Activated naive CD4-positive, alpha-beta T cell treated with anti-CD3 and anti-CD28 coated beads, Interleukin-2, amount 50 U/mL, for 16 hours (primary cell): Measurements from ENCODE around the gene TRABD.
"Not testable (repeated sequence)": the region's sequence is repeated elsewhere in the genome, so short reads cannot be mapped to it uniquely, and the experiment has no call there.

Experiments
- DNase-seq: peaks from one replicate; pipeline ENCODE4 v3.0.0-alpha.2; 2020

The TRABD gene

DNA sequence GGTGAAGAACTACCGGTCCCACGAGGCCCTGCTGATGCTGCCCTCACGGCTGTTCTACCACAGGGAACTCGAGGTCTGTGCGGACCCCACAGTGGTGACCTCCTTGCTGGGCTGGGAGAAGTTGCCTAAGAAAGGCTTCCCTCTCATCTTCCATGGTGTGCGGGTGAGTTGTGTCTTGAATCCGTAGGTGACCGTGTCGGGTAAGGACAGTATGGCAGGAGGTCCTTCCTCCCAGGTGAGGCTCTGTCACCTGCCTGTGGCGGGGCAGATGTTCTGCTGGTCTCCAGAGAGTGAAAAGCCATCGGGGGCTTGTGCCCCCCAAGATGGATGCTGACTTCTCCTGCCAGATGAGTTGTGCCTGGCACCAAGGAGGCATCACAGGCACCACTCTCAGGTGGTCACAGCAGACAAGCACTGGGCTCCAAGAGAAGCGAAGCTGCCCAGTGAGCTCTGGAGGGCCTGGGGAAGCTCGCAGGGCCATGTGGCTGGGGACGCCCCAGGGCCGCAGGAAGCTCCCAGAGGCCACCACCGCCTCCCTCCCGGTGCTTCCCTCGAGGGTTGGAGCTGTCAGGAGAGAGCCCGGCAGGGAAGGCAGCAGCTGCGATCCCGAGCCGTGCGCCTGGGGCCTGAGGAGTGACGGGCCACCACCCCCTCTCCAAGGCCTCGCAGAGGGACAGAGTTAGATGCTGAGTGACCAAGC, 32.5 kb upstream of the TRABD start:
- no peak for DNase-seq

DNA sequence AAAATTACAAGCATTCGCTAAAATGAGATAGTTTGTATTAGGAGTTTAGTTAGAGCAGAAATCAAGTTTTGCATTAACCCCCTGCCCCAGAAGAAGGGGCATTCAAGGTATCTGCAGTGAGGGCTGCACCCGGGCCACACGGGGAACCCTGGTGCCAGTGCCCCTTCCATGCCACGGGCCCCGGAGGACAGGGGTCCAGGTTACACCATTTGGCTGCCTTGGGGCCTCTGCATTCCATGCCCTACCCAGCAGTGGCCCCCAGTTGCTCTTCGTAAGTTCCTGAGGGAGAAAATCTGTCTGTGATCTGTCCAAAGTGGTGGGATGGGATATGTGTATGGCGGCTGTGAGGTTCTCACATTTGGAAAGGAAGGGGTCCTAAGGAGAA, 32.0 kb upstream of the TRABD start:
- no peak for DNase-seq

DNA sequence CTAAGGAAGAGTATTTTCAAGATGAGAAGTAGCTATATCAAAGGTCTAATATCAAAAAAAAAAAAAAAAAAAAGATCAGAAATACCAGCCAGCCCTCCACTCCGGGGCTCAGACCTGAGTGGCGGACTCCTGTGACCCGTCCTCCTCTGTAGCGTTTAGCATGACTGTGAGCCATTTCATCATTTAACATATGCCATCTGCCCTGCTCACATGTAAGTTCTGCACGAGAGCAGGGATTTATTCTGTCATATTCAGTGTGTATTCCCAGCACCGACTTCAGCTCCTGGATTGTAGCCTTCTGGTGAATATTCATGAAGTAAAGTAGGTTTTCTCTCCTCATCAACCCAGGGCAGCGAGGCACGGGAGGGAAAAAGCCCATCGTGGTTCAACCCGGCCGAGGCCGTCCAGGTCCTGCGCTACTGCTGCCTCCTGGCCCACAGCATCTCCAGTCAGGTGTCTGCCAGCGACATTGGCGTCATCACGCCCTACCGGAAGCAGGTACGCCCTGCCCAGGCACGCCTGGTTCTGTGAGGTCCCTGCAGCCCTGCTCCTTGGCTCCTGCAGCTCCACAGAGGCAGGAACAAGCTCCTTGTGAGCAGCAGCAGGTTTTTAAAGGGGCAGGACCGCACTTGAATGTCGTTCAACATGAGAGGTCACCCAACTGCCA, 27.9 kb upstream of the TRABD start:
- DNase-seq, result no peak

DNA sequence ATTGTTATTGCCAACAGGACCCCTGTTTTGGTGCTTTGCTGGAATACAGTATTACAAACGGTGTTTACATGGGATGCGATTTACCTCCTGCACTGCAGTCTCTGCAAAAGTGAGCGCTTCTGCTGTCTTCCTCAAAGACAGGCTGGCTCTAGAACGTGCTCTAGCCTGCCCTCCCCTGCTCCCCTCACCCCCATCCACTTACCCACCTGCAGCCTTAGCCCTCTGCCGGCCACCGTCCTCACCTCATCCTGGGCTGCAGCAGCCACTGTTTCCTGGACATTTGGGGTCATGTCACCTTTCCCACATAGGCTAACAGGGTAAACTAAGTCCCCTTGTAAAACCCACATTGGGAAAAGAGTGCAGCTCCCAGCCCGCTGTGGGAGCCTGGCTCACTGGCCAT, 24.8 kb upstream of the TRABD start:
- DNase-seq, result no peak

DNA sequence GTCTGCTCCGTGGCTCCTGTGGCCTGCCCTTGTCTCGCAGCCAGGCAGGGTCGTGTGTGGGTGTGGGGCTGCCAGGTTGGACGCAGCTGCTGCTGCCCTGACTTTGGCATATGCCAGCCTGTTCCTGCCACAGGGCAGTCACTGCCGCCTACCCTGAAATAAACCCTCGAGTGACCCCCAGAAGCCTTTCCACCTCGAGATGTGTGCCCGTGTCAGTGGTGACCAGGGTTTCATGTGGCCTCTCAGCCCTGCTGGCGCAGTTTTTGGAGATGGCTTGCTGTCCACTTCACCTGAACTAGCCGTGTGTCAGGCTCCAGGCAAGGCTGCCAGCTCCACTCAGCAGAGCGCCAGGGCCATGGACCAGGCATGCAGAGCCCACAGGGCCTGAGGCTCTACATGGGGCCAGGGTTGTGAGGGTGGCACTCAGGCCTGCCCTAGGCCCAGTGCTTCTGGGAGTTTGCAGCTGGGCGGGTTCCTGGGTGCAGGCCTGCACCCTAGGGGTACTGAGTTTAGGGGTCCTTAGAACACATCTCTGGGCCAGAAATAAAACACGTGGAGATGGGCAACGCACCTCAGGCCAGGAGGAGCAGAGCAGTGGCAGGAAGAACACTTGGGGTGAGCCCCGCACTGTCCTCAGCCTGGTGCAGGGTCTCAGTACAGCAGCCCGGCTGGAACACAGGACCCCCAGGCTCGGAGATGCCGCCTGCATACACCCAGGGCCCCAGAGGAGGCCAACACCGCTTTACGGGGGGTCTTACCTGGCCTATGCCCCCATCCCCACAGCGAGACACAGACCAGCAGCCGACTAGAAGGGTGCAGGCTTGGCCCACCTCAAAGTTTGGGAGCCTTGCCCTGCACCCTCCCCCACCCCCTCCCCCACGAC, 24.0 kb upstream of the TRABD start:
- no peak for DNase-seq

DNA sequence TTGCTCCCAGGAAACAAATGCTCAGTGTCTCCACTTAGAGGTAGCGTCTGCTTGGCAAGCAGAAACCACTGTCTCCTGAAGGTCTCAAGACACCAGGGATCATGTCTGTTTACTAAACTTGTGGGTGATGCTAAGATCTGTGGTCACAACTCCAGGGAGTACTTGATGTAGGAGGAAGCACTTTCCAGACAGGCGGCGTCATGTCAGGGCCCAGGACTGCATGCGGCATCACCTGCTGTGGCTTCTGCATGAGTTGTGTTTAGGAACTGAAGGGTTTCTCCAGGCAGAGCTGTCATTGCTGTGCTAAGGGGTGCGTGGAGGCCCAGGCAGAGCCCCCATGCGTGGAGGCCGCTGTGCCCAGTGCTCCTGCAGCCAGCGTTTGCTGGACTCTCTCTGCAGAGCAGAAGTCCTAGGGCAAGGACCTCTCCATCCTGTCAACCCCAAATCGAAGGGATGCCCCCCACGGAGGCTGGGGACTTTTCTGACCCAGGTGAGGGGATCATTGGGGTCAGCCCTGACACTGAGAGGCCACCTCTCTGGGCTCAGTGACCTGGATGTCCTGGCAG, 23.2 kb upstream of the TRABD start:
- DNase-seq, result no peak

DNA sequence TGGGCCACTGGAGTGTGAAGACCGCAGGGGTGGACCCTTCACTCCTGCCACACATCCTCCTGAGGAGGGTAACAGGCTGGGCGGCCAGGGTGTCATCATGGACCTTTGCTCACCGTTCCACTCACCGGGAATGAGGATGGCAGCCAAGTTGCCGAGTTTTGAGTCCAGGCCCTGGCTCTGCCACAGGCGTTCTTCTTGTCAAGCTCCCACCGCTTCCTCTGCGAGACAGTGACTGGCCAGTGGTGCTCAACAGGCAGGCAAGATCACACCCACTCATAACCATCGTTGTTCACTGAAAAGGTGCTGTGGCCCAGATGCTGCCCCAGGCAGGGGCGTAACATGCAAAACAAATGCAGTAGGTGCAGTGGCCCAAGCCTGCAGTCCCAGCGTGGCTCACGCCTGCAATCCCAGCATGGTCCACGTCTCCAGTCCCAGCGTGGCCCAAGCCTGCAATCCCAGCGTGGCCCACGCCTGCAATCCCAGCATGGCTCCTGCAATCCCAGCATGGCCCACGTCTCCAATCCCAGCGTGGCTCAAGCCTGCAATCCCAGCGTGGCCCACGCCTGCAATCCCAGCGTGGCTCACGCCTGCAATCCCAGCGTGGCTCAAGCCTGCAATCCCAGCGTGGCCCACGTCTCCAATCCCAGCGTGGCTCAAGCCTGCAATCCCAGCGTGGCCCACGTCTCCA, 20.1 kb upstream of the TRABD start:
- no peak for DNase-seq

DNA sequence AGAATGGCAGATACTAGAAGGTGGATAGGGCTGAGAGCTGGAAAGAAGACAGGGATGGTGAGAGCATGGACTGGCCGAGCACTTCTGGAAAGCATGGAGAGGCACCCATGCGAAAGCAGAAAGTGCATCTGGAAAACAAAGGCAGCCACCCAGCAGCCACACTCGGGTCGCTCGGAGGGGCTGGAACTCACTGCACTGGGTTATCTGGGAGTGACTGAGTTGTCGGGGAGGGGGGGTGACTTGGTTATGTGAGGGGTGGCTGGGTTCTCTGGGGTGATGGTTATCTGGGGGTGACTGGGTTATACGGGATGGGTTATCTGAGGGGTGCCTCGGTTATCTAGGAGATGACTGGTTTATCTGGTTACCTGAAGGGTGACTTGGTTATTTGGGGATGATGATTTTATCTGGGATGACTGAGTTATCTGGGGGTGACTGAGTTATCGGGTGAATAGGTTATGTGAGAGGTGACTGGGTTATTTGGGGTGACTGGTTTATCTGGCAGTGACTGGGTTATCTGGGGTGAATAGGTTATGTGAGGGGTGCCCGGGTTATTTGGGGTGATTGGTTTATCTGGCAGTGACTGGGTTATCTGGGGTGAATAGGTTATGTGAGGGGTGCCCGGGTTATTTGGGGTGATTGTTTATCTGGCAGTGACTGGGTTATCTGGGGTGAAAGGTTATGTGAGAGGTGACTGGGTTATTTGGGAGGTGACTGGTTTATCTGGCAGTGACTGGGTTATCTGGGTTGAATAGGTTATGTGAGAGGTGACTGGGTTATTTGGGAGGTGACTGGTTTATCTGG, 17.8 kb upstream of the TRABD start:
- no peak for DNase-seq

DNA sequence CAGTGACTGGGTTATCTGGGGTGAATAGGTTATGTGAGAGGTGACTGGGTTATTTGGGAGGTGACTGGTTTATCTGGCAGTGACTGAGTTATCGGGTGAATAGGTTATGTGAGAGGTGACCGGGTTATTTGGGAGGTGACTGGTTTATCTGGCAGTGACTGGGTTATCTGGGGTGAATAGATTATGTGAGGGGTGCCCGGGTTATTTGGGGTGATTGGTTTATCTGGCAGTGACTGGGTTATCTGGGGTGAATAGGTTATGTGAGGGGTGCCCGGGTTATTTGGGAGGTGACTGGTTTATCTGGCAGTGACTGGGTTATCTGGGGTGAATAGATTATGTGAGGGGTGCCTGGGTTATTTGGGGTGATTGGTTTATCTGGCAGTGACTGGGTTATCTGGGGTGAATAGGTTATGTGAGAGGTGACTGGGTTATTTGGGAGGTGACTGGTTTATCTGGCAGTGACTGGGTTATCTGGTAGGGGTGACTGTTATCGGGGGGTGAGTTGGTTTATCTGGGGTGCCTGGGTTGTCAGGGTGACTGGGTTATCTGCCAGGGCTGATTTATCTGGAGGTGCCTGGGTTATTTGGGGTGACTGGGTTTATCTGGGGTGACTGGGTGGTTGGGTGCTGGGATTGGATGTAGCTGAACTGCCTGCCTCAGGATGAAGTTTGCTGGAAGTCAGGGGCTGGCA, 17.1 kb upstream of the TRABD start:
- not testable (repeated sequence) for DNase-seq

DNA sequence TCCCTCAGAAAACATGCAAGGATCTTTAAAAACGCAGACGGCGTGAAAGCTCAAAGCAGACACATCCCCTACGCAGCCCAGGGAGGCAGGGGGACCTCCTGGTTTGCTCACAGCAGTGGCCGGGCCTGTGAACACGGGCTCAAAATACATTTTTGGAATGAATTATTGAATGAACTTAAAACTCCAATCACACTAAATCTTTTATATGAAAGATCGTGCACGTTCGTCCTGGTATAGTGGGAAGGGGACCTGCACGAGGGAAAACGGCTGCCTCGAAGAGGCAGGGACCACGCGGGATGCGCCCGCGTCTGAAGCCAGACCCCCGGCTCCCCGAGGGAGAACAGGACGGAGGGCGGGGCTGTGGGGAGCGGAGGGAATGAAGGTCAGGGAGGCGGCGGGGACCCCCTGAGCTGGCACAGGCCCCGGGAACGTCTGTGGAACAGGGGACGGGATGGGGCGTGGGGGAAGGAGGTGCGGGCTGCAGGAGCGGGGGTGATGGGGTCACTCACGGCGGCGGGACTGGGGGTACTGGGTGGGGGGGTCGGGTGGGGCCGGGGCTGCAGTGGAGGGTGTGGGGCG, 16.4 kb upstream of the TRABD start:
- DNase-seq, result no peak

DNA sequence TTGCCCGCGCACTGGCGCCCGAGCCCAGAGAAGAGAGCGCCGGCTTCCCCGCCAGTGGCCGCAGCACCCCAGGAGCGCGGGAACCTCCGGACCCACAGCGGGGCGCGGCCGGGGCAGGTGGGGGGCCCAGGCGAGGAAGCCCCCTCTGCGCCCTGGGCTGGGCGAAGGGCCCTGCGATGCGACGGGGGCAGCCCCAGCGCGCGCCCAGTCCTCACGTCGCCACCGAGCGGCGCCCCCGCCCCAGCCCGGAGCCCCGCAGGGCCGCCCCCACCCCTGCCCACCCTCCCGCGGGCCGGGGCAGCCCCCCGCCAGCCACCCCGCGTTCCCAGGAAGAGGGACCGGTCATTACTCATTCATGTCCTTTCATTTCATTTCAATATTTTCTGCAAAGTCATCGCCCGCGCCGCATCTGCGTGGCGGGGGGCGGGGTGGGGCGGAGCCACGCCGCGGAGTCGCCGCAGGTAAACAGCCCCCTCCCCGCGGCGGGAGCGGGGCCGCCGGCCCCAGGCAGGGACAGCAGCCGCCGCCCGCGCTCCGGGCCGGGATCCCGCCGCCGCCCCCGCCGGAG, 15.9 kb upstream of the TRABD start:
- peak; percentile 69 for DNase-seq

DNA sequence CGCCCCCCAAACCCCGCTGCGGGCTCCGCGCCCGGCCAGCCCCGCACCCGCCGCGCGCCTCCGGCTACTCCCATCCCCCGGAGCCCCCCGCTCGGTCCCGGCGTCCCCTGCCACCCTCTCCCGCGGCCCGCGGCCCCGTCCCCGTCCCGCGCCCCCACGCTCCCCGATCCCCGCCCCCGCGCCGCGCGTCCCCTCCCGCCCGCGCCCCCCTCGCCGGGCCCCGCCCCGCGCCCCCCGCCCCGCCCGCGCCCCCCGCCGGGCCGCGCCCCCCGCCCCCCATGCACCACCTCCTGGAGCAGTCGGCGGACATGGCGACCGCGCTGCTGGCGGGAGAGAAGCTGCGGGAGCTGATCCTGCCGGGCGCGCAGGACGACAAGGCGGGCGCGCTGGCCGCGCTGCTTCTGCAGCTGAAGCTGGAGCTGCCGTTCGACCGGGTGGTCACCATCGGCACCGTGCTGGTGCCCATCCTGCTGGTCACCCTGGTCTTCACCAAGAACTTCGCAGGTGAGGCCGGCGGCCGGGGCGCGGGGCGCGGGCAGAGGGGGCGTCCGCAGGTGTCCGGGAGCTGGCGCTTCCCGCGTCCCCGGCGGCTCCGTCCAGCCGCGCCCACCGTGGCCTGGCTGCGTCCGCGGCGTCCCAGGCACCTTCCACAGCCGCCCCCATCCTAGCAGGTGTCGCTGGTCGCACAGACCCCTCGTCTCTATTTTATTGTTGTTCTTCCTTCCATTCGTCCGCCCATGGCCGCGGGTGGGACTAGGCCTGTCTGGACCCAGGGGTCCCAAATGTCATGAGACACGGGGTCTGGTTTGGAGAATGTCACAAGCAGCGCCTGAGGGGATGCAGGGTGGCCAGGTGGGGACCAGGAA, 15.0 kb upstream of the TRABD start, which contains the start of gene PANX2:
Gene PANX2 (plus strand): TSS at position 279 of the 866 bp plus-strand sequence. CDS start 0 bp downstream, at position 279.
- no peak for DNase-seq

DNA sequence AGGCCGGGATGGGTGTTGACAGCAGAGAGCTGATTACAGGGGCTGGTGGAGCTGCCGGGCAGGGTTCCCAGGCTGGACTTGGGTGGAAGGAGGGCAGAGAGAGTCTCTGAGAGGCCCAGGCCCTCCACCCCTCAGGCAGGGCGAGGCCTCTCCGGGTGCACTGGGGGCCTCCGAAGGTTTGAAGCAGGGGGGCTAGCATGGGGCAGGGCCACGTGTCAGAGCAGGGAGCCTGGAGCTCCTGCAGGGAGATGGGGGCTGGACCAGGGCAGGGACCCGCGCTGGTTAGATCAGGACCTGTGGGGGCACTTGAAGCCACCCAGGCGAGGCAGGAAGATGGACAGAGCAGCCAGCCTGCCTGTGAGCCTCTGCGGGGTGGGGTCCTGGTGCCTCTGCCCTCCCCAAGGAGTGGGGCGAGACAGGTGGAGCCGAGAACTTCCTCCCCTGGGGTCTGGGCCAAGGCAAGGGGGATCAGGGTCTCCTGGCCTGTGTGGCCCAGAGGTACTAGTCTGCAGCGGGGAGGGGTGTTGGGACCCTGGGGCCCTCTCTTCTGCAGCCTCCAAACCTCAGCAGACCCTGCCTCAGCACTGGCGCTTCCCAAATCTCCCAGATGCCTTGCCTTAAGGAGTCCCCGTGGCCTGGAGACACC, 14.3 kb upstream of the TRABD start:
- DNase-seq, result no peak

DNA sequence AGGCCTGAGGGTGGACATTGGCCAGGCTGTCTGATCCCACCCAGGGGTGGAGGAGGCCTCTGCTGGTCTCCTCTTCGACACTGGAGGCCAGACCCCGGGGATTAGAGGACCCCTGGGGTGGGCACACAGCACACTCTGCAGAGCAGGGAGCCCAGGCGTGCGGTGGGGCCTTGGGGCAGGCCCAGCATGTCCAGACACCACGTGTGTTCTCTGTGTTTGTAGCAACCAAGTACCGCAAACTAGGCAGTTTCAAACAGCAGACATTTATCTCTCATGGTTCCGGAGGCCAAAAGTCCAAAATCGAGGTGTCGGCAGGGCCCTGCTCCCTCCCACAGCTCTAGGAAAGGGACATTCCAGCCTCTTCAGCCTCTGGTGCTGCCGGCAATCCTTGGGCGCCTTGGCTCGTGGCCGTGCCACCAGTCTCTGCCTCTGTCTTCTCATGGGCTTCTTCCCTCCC, 13.7 kb upstream of the TRABD start:
- DNase-seq, result no peak

DNA sequence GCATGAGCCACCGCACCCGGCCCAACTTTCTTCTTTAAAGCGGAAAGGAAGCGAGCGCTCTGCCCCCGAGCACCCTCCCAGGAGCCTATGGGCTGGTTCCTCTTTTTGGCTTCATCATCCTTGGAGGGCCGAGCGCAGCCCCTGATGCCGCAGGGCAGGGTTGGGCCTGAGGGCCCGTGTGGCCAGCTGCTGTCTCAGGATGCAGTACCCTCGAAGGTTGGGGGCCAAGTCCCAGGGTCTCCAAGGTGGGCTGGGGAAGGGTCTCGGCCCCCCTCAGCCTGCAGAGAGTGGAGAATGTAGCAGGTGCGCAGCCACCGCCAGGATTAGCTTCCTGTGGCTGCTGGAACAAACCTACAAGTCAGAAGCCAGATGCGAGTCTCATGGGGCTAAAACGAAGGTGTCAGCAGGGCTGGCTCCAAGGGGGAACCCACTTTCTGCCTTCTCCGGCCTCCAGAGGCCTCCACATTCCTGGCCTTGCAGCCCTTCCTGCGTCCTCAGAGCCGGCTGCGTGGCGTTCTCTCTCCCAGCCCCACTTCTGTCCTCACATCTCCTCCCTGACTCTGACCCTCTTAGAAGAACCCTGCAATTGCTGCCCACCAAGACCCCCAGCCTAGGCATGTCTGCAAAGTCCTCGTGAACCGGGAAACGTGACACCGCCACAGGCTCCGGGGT, 12.3 kb upstream of the TRABD start:
- DNase-seq, result no peak

DNA sequence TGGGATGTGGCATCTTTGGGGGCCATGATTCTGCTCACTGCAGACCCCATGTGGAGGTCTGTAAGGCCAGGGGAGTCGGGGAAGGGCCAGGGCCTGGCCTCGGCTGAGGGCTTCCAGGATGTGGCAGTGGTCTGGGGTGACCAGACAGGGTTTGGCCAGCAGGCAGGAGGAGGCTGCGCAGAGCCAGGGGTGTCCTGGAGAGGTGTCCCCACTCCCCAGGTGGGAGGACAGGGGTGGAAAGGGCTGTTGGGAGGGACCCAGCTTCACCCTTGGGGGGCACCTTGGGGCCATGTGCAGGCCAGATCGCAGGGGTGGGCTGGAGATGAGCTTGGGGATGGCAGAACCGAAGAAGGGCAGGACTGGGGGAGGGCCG, 11.7 kb upstream of the TRABD start:
- DNase-seq, result no peak

DNA sequence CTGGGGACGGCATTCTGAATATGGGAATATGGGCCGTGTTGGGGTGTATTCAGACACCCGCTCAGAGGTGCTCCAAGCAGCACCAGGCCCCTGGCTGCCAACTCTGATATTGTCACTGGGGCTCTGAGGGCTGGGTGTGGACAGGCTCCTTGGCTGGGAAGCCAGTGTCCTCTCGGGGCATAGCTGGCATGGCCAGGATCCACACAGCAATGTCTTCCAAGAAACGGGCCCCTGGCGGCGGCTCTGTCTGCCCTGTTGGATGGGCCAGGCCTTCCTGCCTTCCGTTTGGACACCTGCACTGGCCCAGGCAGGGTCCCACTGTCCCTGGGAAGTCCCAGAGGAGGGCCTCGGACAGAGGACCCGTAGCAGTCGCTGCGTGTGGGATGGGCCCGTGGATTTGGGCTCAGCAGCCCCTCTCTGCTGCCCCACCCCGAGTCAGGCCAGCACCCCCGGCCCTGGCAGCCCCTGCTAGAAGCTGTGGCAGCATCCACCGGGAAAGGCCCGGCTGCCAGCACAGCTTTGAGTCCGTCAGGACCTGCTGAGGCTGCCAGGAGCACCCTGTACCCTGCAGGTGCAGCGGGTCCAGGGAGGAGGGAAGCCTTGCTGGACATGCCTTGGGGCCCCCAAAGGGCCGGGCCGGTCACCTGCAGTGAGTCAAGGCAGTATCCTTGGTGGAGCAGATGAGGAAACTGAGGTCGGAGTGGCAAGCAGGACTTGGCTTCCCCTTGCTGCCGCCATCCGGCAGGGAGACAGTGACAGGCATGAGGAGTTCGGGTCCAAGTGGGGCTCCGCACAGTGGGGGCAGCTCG, 11.1 kb upstream of the TRABD start:
- no peak for DNase-seq

DNA sequence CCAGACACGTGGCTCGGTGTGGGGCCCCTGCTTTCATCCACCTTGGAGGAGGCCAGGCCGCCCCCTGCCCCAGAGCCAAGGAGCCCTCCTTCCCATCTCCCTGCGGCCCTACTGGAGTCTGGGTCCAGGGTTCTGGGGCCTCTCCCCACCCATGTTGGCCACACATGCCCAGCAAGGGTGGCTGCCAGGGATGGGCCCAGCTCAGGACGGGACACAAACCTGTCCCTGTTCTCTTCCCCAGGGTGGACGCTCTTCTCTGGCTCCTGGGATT, 10.6 kb upstream of the TRABD start:
- DNase-seq, result no peak
